ENCODE results near the gene SLC6A8.

SLC6A8 gene

DNA sequence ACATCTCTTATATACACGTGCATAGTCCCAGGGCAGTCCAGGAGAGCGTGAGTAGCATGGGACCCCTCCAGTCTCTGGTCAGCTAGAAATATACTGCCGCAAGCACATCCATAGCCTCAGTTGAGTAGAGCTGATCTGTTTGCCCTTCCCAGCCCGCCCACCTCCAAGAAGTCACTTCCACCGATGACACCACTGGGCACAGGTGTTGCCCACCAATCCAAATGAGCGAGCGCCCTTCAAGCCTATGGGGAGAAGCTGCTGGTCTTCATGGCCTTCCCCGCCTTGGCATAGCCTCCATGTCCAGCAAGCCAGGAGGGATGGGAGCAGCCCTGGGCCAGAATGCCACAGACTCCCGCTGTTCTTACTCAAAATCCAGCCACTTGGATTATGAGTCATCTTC, 30.6 kb upstream of the SLC6A8 start:
- Histone ChIP-seq H3K9me3 (ENCODE audit: low read depth, low read length) (no peaks in the 10 kb centered on the region), H3K4me3 (no peak overlapping the region), H3K9ac (ENCODE audit: insufficient read length) (no peak overlapping the region), H3K27ac (no peak overlapping the region), H3K36me3 (ENCODE audit: insufficient read depth, low read length) (no peaks in the 10 kb centered on the region)
- no peak for DNase-seq (ENCODE audit: low read depth, low spot score)
- TF ChIP-seq EZH2 (IDR thresholded peaks at IDR 0.05) (no peak), POLR2AphosphoS5 (IDR thresholded peaks at IDR 0.05; ENCODE audit: borderline replicate concordance, low read depth, low read length) (no peak), FOXP2 (optimal IDR thresholded peaks at IDR 0.05; ENCODE audit: control extremely low read depth, extremely low read length, insufficient read depth) (no peak)

DNA sequence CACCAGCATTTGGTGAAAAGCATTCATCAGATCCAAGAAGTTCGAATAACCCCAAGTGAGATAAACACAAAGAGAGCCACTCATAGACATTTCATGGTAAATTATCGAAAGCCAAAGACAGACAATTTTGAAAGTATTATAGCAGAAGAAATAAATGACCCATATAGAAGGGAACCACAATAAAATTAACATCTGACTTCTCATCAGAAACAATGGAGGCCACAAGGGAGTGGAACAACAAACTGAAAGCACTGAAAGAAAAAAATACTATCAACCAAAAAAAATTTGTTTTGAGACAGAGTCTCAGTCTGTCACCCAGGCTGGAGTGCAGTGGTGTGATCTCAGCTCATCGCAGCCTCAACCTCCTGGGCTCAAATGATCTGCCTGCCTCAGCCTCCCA, 28.5 kb upstream of the SLC6A8 start:
- Histone ChIP-seq H3K9ac (ENCODE audit: insufficient read length) (no peak overlapping the region), H3K27ac (no peak overlapping the region), H3K36me3 (ENCODE audit: insufficient read depth, low read length) (no peaks in the 10 kb centered on the region), H3K4me3 (no peak overlapping the region), H3K9me3 (ENCODE audit: low read depth, low read length) (no peaks in the 10 kb centered on the region)
- TF ChIP-seq EZH2 (IDR thresholded peaks at IDR 0.05) (no peak), FOXP2 (optimal IDR thresholded peaks at IDR 0.05; ENCODE audit: control extremely low read depth, extremely low read length, insufficient read depth) (no peak), POLR2AphosphoS5 (IDR thresholded peaks at IDR 0.05; ENCODE audit: borderline replicate concordance, low read depth, low read length) (no peak)
- DNase-seq (ENCODE audit: low read depth, low spot score), result no peak

DNA sequence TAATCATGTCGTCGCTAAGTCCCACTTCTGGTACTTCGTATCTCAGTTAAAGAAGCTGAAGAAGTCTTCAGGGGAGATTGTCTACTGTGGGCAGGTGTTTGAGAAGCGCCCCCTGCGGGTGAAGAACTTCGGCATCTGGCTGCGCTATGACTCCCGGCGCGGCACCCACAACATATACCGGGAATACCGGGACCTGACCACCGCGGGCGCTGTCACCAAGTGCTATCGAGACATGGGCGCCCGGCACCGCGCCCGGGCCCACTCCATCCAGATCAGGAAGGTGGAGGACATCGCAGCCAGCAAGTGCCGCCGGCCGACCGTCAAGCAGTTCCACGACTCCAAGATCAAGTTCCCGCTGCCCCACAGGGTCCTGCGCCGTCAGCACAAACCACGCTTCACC, 25.5 kb upstream of the SLC6A8 start:
- Histone ChIP-seq H3K9me3 (ENCODE audit: low read depth, low read length) (no peaks in the 10 kb centered on the region), H3K9ac (ENCODE audit: insufficient read length) (no peak overlapping the region), H3K36me3 (ENCODE audit: insufficient read depth, low read length) (no peaks in the 10 kb centered on the region), H3K4me3 (no peak overlapping the region), H3K27ac (no peak overlapping the region)
- no peak for TF ChIP-seq FOXP2 (optimal IDR thresholded peaks at IDR 0.05; ENCODE audit: control extremely low read depth, extremely low read length, insufficient read depth)
- TF ChIP-seq EZH2 (IDR thresholded peaks at IDR 0.05), result no peak
- no peak for TF ChIP-seq POLR2AphosphoS5 (IDR thresholded peaks at IDR 0.05; ENCODE audit: borderline replicate concordance, low read depth, low read length)
- DNase-seq (ENCODE audit: low read depth, low spot score), result no peak

DNA sequence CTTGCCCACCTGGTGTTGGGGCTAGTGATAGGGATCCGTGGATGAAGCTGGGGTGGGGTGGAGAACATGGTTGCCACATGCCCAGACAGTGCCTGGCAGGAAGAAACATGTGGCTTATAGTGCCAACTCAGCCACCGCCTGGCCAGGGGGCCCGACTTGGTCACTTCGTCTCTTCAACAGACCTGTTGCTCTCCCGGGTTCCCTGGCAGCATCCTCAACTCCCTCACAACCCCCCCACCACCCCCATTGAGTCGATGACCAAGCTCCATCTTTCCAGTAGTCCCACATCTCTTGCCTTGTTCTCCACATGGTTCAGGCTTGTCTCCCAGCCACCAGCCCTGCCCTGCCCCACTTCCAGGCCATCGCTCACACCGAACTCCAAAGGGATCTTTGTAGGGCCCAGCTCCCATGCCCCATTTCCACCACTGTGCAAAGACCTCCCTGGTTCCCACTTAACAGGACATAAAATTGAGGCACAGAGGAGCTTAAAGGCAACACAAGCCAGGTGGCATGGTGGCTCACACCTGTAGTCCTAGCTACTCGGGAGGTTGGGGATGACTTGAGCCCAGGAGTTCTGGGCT, 21.9 kb upstream of the SLC6A8 start:
- no peak overlapping the region for H3K9ac ChIP-seq (ENCODE audit: insufficient read length)
- H3K4me3 ChIP-seq, result no peak overlapping the region
- no peak for DNase-seq (ENCODE audit: low read depth, low spot score)
- no peaks in the 10 kb centered on the region for H3K9me3 ChIP-seq (ENCODE audit: low read depth, low read length)
- TF ChIP-seq EZH2 (IDR thresholded peaks at IDR 0.05) (no peak), FOXP2 (optimal IDR thresholded peaks at IDR 0.05; ENCODE audit: control extremely low read depth, extremely low read length, insufficient read depth) (no peak), POLR2AphosphoS5 (IDR thresholded peaks at IDR 0.05; ENCODE audit: borderline replicate concordance, low read depth, low read length) (no peak)
- H3K36me3 ChIP-seq (ENCODE audit: insufficient read depth, low read length), result no peaks in the 10 kb centered on the region
- no peak overlapping the region for H3K27ac ChIP-seq

DNA sequence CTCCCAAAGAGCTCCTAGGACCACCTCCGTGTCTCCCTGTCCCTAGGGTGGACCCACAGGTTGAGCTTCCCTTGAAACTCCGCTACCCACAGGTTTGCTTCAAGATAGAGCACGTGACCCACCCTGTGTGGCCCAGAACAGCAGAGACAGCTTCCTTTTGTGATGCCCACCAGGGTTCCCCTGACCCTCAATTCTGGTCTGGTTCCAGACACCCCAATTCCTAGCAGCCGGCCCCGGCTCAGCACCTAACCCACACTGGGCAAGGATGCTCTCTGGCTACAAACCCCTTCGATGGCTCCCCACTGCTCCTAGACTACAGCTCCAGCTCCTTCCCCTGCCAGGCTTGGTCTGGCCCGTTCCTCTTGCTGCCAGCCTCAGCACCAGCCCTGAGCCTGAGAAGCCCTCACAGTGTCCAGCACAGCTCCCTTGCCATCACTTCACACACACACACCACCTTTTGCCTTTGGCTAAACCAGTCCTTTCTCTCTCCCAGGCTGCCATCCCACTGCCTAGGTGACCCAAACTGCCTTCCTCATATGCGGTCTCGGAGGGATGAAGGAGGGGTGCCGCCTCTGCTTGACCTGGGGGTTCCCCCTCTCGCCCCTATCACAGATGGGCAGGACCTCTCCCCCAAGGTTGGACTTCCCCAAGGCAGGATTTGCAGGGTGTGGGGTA, 20.3 kb upstream of the SLC6A8 start:
- no peak overlapping the region for H3K27ac ChIP-seq
- no peak for TF ChIP-seq FOXP2 (optimal IDR thresholded peaks at IDR 0.05; ENCODE audit: control extremely low read depth, extremely low read length, insufficient read depth)
- no peak for TF ChIP-seq EZH2 (IDR thresholded peaks at IDR 0.05)
- no peak for TF ChIP-seq POLR2AphosphoS5 (IDR thresholded peaks at IDR 0.05; ENCODE audit: borderline replicate concordance, low read depth, low read length)
- H3K36me3 ChIP-seq (ENCODE audit: insufficient read depth, low read length), result no peaks in the 10 kb centered on the region
- DNase-seq (ENCODE audit: low read depth, low spot score), result no peak
- no peaks in the 10 kb centered on the region for H3K9me3 ChIP-seq (ENCODE audit: low read depth, low read length)
- no peak overlapping the region for H3K9ac ChIP-seq (ENCODE audit: insufficient read length)
- H3K4me3 ChIP-seq, result peak overlapping the region; percentile 50

DNA sequence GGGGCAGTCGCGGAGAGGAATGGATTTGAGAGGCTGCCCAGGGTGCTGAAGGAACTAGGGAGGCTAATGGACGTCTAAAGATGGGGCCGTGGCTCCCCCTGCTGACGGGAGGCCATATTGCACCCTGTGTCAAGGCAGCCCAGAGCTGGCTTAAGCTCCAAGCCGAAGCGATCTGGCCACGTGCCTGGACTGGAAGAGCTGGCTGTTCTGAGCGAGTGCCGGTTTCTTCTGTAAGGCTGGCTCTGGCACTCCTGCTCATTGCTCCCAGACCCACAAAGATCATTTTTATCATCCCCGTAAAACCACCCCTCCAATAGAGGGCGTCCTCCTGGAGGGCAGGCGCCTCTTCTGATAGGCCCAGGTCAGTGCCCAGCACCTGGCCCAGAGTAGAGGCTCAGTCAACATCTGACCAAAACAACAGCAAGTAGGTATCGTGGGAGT, 19.8 kb upstream of the SLC6A8 start:
- no peak for DNase-seq (ENCODE audit: low read depth, low spot score)
- no peak for TF ChIP-seq EZH2 (IDR thresholded peaks at IDR 0.05)
- no peak for TF ChIP-seq FOXP2 (optimal IDR thresholded peaks at IDR 0.05; ENCODE audit: control extremely low read depth, extremely low read length, insufficient read depth)
- no peak for TF ChIP-seq POLR2AphosphoS5 (IDR thresholded peaks at IDR 0.05; ENCODE audit: borderline replicate concordance, low read depth, low read length)
- Histone ChIP-seq H3K4me3 (peak overlapping the region; percentile 50), H3K36me3 (ENCODE audit: insufficient read depth, low read length) (no peaks in the 10 kb centered on the region), H3K9ac (ENCODE audit: insufficient read length) (no peak overlapping the region), H3K9me3 (ENCODE audit: low read depth, low read length) (no peaks in the 10 kb centered on the region), H3K27ac (no peak overlapping the region)

DNA sequence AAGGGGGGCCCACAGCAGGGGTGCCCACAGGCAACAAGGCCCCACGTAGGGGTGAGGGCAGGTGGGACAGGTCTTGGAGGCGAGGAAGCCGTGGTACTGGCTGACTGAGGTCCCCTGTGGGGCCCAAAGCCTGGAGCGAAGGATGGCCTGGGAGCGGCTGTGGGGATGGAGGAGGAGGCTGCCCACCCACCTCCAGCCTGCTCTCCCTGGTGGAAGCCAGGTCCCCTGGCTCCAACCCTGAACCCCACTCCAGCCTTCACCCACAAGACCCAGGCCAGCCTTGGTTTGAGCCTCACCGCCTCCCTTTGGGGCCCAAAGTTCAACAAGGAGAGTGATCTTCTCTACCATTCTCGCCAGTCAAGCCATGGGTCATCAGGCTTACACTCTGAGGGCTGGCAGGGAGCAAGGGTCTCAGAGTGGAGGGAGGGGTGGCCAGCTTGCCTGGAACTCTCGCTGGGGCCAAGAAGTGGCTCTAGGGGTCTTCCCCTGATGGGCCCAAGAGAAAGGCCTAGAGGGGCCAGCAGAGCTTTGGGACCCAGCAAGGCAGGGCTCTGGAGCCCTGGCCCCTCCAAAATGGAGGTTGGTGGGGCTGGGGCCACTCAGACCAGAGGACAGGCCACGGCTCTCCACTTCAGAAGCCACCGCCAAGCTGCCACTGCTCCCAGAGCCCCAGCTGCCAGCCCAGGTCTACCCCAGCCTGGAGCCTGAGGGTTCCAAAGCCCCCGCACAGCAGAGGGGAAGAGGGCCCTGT, 19.1 kb upstream of the SLC6A8 start:
- no peaks in the 10 kb centered on the region for H3K9me3 ChIP-seq (ENCODE audit: low read depth, low read length)
- H3K27ac ChIP-seq, result no peak overlapping the region
- TF ChIP-seq POLR2AphosphoS5 (IDR thresholded peaks at IDR 0.05; ENCODE audit: borderline replicate concordance, low read depth, low read length) (no peak), EZH2 (IDR thresholded peaks at IDR 0.05) (no peak), FOXP2 (optimal IDR thresholded peaks at IDR 0.05; ENCODE audit: control extremely low read depth, extremely low read length, insufficient read depth) (no peak)
- no peaks in the 10 kb centered on the region for H3K36me3 ChIP-seq (ENCODE audit: insufficient read depth, low read length)
- no peak overlapping the region for H3K4me3 ChIP-seq
- DNase-seq (ENCODE audit: low read depth, low spot score), result no peak
- no peak overlapping the region for H3K9ac ChIP-seq (ENCODE audit: insufficient read length)

DNA sequence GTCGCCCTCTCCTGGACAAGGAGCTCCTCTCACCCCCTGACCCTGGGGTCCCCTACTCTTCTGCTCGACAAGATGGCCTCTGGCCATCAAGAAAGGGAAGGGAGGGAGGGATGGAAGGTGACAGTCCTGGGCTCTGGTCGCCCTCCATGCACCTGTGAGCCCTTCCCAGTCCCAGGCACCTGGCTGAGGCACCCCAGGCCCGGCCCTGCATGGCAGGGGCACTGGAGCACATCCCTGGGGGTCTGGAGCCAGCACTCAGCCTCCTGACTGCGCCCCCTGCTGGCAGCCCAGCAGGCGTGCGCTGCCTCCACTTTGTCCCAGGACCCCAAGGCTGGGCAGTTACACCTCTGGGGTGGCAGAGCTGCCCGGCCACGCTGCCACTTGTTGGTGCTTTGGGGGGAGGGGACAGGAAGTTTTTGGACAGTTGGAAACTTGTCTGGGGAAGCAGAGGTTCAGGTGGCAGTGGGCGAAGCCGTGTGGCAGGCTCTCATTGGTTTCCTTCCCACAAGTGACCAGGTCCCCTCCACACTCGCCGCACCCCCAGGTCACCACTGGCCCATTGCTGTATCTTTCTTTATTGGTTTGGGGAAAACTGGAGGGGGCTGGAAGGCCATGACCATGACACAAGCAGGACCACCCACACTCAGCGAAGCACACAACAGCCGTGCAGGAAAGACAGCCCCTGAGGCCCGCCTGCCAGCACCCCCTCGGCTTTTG, 18.4 kb upstream of the SLC6A8 start:
- Histone ChIP-seq H3K4me3 (no peak overlapping the region), H3K9ac (ENCODE audit: insufficient read length) (no peak overlapping the region), H3K9me3 (ENCODE audit: low read depth, low read length) (no peaks in the 10 kb centered on the region), H3K27ac (no peak overlapping the region), H3K36me3 (ENCODE audit: insufficient read depth, low read length) (no peaks in the 10 kb centered on the region)
- no peak for DNase-seq (ENCODE audit: low read depth, low spot score)
- TF ChIP-seq POLR2AphosphoS5 (IDR thresholded peaks at IDR 0.05; ENCODE audit: borderline replicate concordance, low read depth, low read length) (no peak), FOXP2 (optimal IDR thresholded peaks at IDR 0.05; ENCODE audit: control extremely low read depth, extremely low read length, insufficient read depth) (no peak), EZH2 (IDR thresholded peaks at IDR 0.05) (no peak)

Data from SK-N-MC (cell line).